SU-DHL-6 (cell line): ENCODE results near the gene CACNG5.

Source experiments
- H2AFZ ChIP-seq: fragments of 200-600 bp; sonication (generic); 2 replicates; pipeline ENCODE4 v1.6.1; 2014; ENCODE audit warnings: low read depth, mild to moderate bottlenecking, moderate library complexity, mixed read lengths, antibody characterized with exemption, low read length; ENCODE audit not compliant: severe bottlenecking
- H3F3A ChIP-seq: fragments of 200-600 bp; shearing (Covaris generic); 2 replicates; pipeline ENCODE4 v1.6.0; 2016; ENCODE audit warnings: antibody characterized with exemption, mild to moderate bottlenecking; ENCODE audit not compliant: insufficient read depth
- H3K27ac ChIP-seq: fragments of 200-600 bp; sonication (generic); 2 replicates; pipeline ENCODE4 v1.5.1; 2016; ENCODE audit warnings: low read depth, mild to moderate bottlenecking, low read length, moderate library complexity, mixed read lengths
- H3K27me3 ChIP-seq: fragments of 200-600 bp; sonication (generic), shearing (Covaris generic); 2 replicates; pipeline ENCODE4 v1.6.0; 2014; ENCODE audit warnings: mild to moderate bottlenecking, low read length
- H3K36me3 ChIP-seq: fragments of 200-600 bp; sonication (generic); 2 replicates; pipeline ENCODE4 v1.6.1; 2014; ENCODE audit warnings: mild to moderate bottlenecking, low read length, mixed read lengths
- H3K4me2 ChIP-seq: fragments of 300-600, 200-600 bp; shearing (Covaris generic), sonication (generic); 2 replicates; pipeline ENCODE4 v1.6.0; 2014; ENCODE audit warnings: low read length, low read depth, mild to moderate bottlenecking; ENCODE audit not compliant: poor library complexity, severe bottlenecking
- H3K4me3 ChIP-seq: fragments of 200-600 bp; sonication (generic); 2 replicates; pipeline ENCODE4 v1.5.1; 2014; ENCODE audit warnings: antibody characterized with exemption, low read length, mild to moderate bottlenecking, mixed read lengths; ENCODE audit not compliant: insufficient read depth, poor library complexity, severe bottlenecking
- H3K79me2 ChIP-seq: fragments of 200-600 bp; sonication (generic); 2 replicates; pipeline ENCODE4 v1.6.1; 2014; ENCODE audit warnings: mild to moderate bottlenecking, low read length, moderate library complexity; ENCODE audit not compliant: insufficient read depth
- H3K9ac ChIP-seq: fragments of 200-600 bp; sonication (generic); 2 replicates; pipeline ENCODE4 v1.7.0; 2014; ENCODE audit warnings: mild to moderate bottlenecking, low read length
- H3K9me2 ChIP-seq: fragments of 200-600 bp; sonication (generic); replicated peaks from 2 replicates; pipeline ENCODE4 v1.6.1; 2014; ENCODE audit warnings: low read length; ENCODE audit not compliant: insufficient read depth
- H3K9me3 ChIP-seq: fragments of 200-600 bp; sonication (generic); 2 replicates; pipeline ENCODE4 v1.6.1; 2014; ENCODE audit warnings: low read length, mixed read lengths; ENCODE audit not compliant: insufficient read depth
- H4K20me1 ChIP-seq: fragments of 200-600 bp; sonication (generic); 2 replicates; pipeline ENCODE4 v1.6.1; 2014; ENCODE audit warnings: low read depth, mild to moderate bottlenecking, antibody characterized with exemption, low read length, moderate library complexity, mixed read lengths
- CTCF ChIP-seq: fragments of 200-600 bp; sonication (generic); IDR thresholded peaks from one replicate; pipeline ENCODE4 v1.5.1; 2017; ENCODE audit warnings: antibody characterized with exemption, mild to moderate bottlenecking, low read length, moderate library complexity; ENCODE audit not compliant: insufficient read depth, poor library complexity, severe bottlenecking
- EZH2phosphoT487 ChIP-seq: fragments of 200-600 bp; sonication (generic), shearing (Covaris generic); conservative IDR thresholded peaks from 2 replicates; pipeline ENCODE4 v1.6.1; 2018; ENCODE audit warnings: mild to moderate bottlenecking, antibody characterized with exemption, low read length, moderate library complexity, mixed read lengths

CACNG5 gene

GRCh38 chr17:66910651-66911285 is 75.9 kb downstream of the CACNG5 start:
- Histone ChIP-seq H4K20me1 (no peaks in the 10 kb centered on the region), H3K36me3 (no peaks in the 10 kb centered on the region), H2AFZ (no peak overlapping the region), H3K9ac (no peak overlapping the region), H3K27ac (no peak overlapping the region), H3K9me2 (no peaks in the 10 kb centered on the region), H3K9me3 (no peaks in the 10 kb centered on the region), H3K27me3 (no peaks in the 10 kb centered on the region), H3K79me2 (no peaks in the 10 kb centered on the region), H3K4me3 (no peak overlapping the region), H3F3A (no peaks in the 10 kb centered on the region), H3K4me2 (no peak overlapping the region)
- TF ChIP-seq CTCF (no peak), EZH2phosphoT487 (no peak)

GRCh38 chr17:66915204-66915611 is 80.3 kb downstream of the CACNG5 start:
- H3F3A ChIP-seq: no peaks in the 10 kb centered on the region
- H3K4me3 ChIP-seq: no peak overlapping the region
- TF ChIP-seq CTCF (no peak), EZH2phosphoT487 (no peak)
- no peaks in the 10 kb centered on the region for H3K36me3 ChIP-seq
- no peak overlapping the region for H2AFZ ChIP-seq
- no peak overlapping the region for H3K9ac ChIP-seq
- H4K20me1 ChIP-seq: no peaks in the 10 kb centered on the region
- no peaks in the 10 kb centered on the region for H3K27me3 ChIP-seq
- no peaks in the 10 kb centered on the region for H3K9me3 ChIP-seq
- no peaks in the 10 kb centered on the region for H3K9me2 ChIP-seq
- H3K79me2 ChIP-seq: no peaks in the 10 kb centered on the region
- H3K27ac ChIP-seq: no peak overlapping the region
- no peak overlapping the region for H3K4me2 ChIP-seq

- H3K36me3 ChIP-seq: no peaks in the 10 kb centered on the region
- H2AFZ ChIP-seq: no peak overlapping the region
- no peak overlapping the region for H3K4me2 ChIP-seq
- H3K4me3 ChIP-seq: no peak overlapping the region
- H3K9me2 ChIP-seq: no peaks in the 10 kb centered on the region
- no peaks in the 10 kb centered on the region for H3K9me3 ChIP-seq
- no peak overlapping the region for H3K9ac ChIP-seq
- no peaks in the 10 kb centered on the region for H3K79me2 ChIP-seq
- no peaks in the 10 kb centered on the region for H3F3A ChIP-seq
- H3K27me3 ChIP-seq: no peaks in the 10 kb centered on the region
- H4K20me1 ChIP-seq: no peaks in the 10 kb centered on the region
- TF ChIP-seq CTCF (no peak), EZH2phosphoT487 (no peak)
- H3K27ac ChIP-seq: no peak overlapping the region
Observed at GRCh38 chr17:66915792-66916191, 80.9 kb downstream of the CACNG5 start.
